AG04450 (cell line): ENCODE measurements around the gene FREM1. TPM values are rescaled to one million over a fixed set of nuclear protein-coding genes. Genes with fewer than 3 reads are reported as not detected.

Experiments
- CTCF ChIA-PET: fragments of 300-600, 350-600 bp; formaldehyde crosslinking; extraction: SDS; loops from one replicate; lab custom pipeline; 2022; ENCODE audit warnings: antibody characterized with exemption, inconsistent platforms; lab: Charles Lee
- POLR2A ChIA-PET: fragments of 350-600 bp; formaldehyde crosslinking; extraction: SDS; loops from one replicate; lab custom pipeline; 2021; ENCODE audit warnings: antibody characterized with exemption, inconsistent platforms; lab: Yijun Ruan, JAX
- DNase-seq: peaks from one replicate; pipeline ENCODE4 v3.0.0-alpha.2; 2011; ENCODE audit warnings: low read depth, low spot score
- H3K27ac ChIP-seq: one replicate; pipeline ENCODE4 v1.5.1; 2012; ENCODE audit warnings: low read depth, low read length, control low read depth
- H3K27me3 ChIP-seq: one replicate; pipeline ENCODE4 v1.6.0; 2012; ENCODE audit warnings: low read length; ENCODE audit not compliant: control insufficient read depth, insufficient read depth
- H3K4me3 ChIP-seq: 2 replicates; pipeline ENCODE4 v1.5.1; 2011; ENCODE audit warnings: mild to moderate bottlenecking, low read depth, low read length, control low read depth
- H3K9me3 ChIP-seq: 2 replicates; pipeline ENCODE4 v1.5.1; 2012; ENCODE audit warnings: low read length; ENCODE audit not compliant: control insufficient read depth, insufficient read depth
- polyA plus RNA-seq: library from polyadenylated mRNA; depleted of rRNA; stranded (reverse); fragments of >200 nt; gene quantifications from 2 replicates; pipeline ENCODE4 v1.2.3, GENCODE V29; 2011
- TF ChIP-seq, protein P1 (sequence below): IDR thresholded peaks from 2 replicates; pipeline ENCODE4 v1.5.1; 2011; ENCODE audit warnings: low read depth, low read length, control low read depth, inconsistent platforms

The FREM1 gene
- polyA plus RNA-seq, 1 experiment = not detected

DNA sequence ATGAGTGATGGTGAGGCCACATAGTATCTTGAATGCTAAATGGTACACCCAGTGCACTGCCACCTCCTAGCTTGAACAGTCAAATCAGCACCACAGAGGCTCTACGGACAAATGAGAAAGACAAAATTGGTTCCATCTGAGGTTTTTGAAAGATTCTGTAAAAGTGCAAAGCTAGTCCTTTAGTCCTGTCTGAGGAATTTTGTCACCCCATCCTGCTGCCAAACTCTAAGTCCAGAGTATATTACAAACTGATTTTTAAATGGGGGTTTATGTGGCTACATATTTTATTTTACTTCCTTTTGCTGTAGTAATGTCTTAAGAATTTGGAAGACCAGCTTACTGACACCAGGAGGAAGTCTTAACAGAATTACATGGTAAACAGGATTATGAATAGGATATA is 7.7 kb downstream of the FREM1 start:
- TF ChIP-seq, protein P1, sequence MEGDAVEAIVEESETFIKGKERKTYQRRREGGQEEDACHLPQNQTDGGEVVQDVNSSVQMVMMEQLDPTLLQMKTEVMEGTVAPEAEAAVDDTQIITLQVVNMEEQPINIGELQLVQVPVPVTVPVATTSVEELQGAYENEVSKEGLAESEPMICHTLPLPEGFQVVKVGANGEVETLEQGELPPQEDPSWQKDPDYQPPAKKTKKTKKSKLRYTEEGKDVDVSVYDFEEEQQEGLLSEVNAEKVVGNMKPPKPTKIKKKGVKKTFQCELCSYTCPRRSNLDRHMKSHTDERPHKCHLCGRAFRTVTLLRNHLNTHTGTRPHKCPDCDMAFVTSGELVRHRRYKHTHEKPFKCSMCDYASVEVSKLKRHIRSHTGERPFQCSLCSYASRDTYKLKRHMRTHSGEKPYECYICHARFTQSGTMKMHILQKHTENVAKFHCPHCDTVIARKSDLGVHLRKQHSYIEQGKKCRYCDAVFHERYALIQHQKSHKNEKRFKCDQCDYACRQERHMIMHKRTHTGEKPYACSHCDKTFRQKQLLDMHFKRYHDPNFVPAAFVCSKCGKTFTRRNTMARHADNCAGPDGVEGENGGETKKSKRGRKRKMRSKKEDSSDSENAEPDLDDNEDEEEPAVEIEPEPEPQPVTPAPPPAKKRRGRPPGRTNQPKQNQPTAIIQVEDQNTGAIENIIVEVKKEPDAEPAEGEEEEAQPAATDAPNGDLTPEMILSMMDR = no peak
- Histone ChIP-seq H3K27me3 (no peaks in the 10 kb centered on the region), H3K27ac (no peak overlapping the region), H3K4me3 (no peak overlapping the region), H3K9me3 (no peaks in the 10 kb centered on the region)
- DNase-seq = no peak
- ChIA-PET CTCF (no interaction called here), POLR2A (no interaction called here)

DNA sequence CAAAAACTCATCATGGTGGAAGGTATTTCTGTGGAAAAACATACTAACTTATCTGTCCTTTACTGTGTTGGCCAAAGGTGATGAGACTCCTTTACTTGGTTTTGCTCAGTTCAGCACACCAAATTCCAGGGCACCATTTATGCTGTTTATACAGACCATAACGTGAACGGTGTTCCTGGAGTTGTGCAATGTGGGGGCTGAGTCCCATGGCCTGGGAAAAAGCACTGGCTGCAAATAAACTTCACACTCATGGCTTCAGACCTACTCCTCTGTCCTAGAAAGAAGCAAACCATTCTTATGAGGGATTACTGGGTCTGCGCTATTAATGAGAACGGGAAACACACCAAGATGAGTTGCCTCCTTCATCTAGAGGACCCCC is 10.4 kb downstream of the FREM1 start:
- ChIA-PET POLR2A (no interaction called here), CTCF (no interaction called here)
- Histone ChIP-seq H3K27ac (no peak overlapping the region), H3K27me3 (no peaks in the 10 kb centered on the region), H3K9me3 (no peaks in the 10 kb centered on the region), H3K4me3 (no peak overlapping the region)
- DNase-seq = no peak
- TF ChIP-seq, protein P1 = no peak

DNA sequence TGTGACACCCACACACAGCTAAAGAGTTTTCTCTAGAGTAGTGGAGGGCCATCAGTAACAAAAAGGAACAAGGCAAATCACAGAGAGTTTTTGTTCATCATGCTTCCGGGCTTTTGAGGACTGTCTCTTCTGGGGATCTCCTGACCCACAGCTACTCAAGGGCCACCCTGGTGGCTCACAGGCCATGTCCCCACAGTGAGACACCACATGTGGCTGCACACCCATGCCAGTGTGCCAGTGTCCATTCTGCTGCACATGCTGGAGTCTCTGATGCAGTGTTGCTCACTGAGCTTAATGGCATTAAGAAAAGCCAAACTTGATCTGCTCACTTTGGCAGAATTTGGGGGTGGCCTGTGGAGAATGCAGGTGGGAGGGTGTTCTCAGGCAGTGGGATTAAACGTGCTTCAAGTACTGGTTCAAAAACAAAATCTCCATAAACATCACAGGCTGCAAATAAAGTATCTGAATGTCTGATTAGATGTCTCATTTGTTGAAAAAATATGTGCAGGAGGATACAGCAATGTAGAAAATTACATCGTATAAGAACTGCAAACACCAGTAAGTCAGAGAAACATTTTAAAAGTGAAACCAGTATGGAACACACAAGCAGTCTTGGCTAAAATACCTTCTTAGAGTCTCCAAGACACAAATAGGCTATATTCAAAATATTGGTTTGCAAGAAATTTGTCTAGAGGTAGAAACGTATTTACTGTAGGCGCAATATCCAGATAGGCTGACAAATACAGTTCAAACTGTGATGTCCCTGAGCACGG is 11.0 kb downstream of the FREM1 start:
- DNase-seq = no peak
- CTCF ChIA-PET = no interaction called here
- Histone ChIP-seq H3K27ac (no peak overlapping the region), H3K9me3 (no peaks in the 10 kb centered on the region), H3K4me3 (no peak overlapping the region), H3K27me3 (no peaks in the 10 kb centered on the region)
- TF ChIP-seq, protein P1 = no peak
- POLR2A ChIA-PET = no interaction called here

DNA sequence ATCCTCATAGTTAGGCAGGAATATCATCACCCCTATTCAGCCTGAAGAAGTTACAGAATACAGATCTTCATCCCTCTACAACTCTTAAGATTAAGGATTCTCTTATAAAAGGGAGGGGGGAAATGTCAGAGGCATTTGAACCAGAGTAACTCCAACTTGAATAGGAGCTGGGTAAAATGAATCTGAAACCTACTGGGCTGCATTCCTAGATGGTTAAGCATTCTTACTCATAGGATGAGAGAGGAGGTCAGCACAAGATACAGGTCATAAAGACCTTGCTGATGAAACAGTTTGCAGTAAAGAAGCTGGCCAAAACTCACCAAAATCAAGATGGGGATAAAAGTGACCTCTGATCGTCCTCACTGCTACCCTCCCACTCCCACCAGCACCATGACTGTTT is 14.4 kb downstream of the FREM1 start:
- Histone ChIP-seq H3K27me3 (no peaks in the 10 kb centered on the region), H3K9me3 (no peaks in the 10 kb centered on the region), H3K27ac (no peak overlapping the region), H3K4me3 (no peak overlapping the region)
- CTCF ChIA-PET = no interaction called here
- TF ChIP-seq, protein P1 = no peak
- POLR2A ChIA-PET = no interaction called here
- no peak for DNase-seq

DNA sequence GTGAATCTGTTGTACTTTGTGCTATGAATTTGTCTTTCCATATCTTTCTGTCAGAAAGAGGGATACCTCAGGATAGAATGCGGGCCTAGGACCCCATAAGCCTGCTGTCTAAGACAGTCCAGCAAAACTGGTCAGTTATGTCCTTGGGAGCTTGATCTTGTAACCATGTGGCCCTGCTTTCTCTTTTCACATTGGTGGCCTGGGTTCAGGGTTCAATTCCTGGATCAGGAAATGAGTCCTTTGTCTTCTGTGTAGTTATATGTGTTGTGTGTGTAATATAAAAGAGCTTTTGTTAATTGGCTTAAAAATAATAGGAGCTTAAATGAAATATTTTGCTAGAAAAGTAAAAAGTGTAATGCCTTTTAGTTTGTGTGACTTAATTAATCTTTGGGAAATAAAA is 16.9 kb downstream of the FREM1 start:
- Histone ChIP-seq H3K9me3 (no peaks in the 10 kb centered on the region), H3K4me3 (no peak overlapping the region), H3K27me3 (no peaks in the 10 kb centered on the region), H3K27ac (no peak overlapping the region)
- POLR2A ChIA-PET = no interaction called here
- no peak for DNase-seq
- TF ChIP-seq, protein P1 = no peak
- CTCF ChIA-PET = no interaction called here
